HAP-1 (cell line): ENCODE data around the gene TADA2A.

Experiments
- DNase-seq, 2 experiments: peaks; one replicate each; pipeline ENCODE4 v3.0.0-alpha.2; 2016 to 2020; ENCODE audit warnings: low spot score in 2 of 2
- H3K27me3 ChIP-seq: fragments of 250-450 bp; sonication (Bioruptor Pico); 2 replicates; pipeline ENCODE4 v1.5.1; 2020; ENCODE audit warnings: low read depth, mild to moderate bottlenecking, moderate library complexity
- H3K36me3 ChIP-seq: fragments of 250-450 bp; sonication (Bioruptor Pico); replicated peaks from 2 replicates; pipeline ENCODE4 v1.5.1; 2020; ENCODE audit warnings: mild to moderate bottlenecking
- H3K4me1 ChIP-seq: fragments of 250-450 bp; sonication (Bioruptor Pico); 2 replicates; pipeline ENCODE4 v1.5.1; 2020; ENCODE audit warnings: mild to moderate bottlenecking
- H3K4me3 ChIP-seq: fragments of 250-450 bp; sonication (Bioruptor Pico); 2 replicates; pipeline ENCODE4 v1.5.1; 2020; ENCODE audit warnings: mild to moderate bottlenecking, moderate library complexity
- H3K9me3 ChIP-seq: fragments of 250-450 bp; sonication (Bioruptor Pico); 2 replicates; pipeline ENCODE4 v1.5.1; 2020; ENCODE audit warnings: mild to moderate bottlenecking, moderate library complexity
- in situ Hi-C: fragments of 300-500 bp; cut with MboI; formaldehyde crosslinking; loops from 3 replicates; pipeline ENCODE4 v1.14.3; 2020; ENCODE audit warnings: low sequenced_read_pairs, inconsistent platforms, mixed read lengths

TADA2A gene

DNA sequence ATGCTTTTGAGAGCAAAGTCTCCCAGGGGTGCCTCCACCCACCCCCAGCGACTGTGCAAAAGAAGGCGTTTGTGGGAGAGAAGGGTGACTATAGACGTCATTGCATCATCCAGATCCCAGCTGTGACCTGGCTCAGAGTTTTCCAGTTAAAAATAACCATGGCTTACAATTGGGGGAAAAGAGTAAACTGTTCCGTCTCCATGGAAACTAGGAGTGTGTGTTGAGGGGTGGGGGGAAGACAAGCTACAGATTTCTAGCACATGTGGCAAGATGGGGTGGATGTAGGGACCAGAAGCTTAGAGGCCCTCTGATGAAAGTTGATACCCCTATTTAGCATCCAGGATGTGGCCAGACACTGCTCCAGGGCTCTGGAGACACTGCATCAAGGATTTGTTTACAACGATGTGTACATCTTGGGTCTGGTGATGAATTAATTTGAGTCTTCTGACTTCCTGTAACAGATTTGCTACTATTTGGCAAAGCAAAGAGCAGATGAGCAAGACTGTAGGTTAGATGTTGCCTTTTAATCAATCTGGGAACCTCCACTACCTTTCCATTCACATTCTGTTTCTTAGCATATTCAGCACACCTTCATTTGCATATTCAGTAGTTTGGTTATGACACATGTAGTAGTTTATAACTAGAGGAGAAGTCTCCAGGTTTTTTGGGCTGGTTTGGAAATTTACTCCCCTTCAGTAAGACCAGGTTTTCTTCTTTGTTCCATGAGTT is 76.8 kb downstream of the TADA2A start:
- H3K4me3 ChIP-seq, result no peak overlapping the region
- in situ Hi-C loops, result no loop called here
- H3K36me3 ChIP-seq, result peaks cover 13% of the 10 kb centered on the region
- no peaks in the 10 kb centered on the region for H3K9me3 ChIP-seq
- no peaks in the 10 kb centered on the region for H3K27me3 ChIP-seq
- H3K4me1 ChIP-seq, result peaks cover 32% of the 10 kb centered on the region
- no peak for DNase-seq

DNA sequence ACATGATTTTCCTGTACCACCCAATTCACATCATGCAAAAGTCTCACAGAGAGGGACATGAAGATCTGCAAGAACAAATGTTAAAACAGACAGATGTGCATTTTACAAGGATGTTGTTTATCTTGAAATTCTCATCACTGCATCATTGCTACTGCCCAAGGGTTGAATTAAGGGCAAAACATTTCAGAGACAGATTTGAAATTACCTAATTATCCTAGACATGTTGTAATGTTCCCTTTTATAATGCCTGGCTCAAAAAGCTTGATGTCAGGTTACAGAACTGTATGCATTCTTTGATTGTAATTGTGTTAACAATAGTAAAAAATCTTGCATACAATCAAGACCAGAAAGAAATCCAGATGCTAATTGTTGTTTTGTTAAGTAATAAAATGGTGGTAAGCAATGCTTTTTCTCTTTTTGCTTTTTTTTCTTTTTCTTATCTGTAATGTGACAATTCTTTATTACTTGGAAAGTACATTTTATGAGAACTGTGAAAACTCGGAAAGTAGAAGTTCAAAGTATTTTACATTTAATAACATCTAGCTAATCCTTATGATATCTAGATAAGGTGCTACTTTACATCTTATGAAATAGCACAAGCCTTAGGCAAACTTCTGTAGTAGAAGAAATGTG is 79.4 kb downstream of the TADA2A start:
- Histone ChIP-seq H3K27me3 (no peaks in the 10 kb centered on the region), H3K4me1 (peaks cover 35% of the 10 kb centered on the region), H3K4me3 (no peak overlapping the region), H3K36me3 (no peaks in the 10 kb centered on the region), H3K9me3 (no peaks in the 10 kb centered on the region)
- DNase-seq, result no peak
- in situ Hi-C loops, result no loop called here

DNA sequence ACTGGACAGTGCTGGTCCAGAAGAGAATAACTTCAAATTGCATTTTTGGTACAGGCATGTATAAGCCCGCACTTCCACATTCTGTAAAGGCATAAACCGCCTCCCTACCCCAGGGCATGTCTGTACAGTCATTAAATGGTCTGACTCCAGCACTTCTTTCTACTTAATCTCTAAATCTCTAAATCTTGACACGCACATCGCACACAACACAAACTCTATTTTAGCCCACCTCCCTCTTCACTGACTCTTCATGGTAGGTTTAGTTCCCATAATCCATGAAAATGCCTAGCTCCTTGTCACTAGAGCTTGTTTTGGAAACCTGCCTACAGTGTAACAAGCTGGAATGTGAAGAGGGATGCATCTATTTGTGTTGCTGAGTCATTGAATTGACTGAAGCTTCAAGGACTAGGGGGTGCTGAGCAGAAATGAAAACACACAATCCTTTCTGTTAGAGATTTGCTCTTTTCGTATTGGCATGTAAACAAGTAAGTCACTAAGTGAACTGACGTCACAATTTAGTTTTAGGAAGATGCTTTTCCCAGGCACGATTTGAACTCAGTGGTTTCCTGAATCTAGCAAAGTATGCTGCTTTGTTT is 81.4 kb downstream of the TADA2A start:
- H3K4me1 ChIP-seq, result peaks cover 43% of the 10 kb centered on the region
- no peaks in the 10 kb centered on the region for H3K36me3 ChIP-seq
- no peaks in the 10 kb centered on the region for H3K9me3 ChIP-seq
- H3K27me3 ChIP-seq, result no peaks in the 10 kb centered on the region
- in situ Hi-C loops, result no loop called here
- DNase-seq, result peak; percentile 74 to 93
- peak overlapping the region; percentile 58 for H3K4me3 ChIP-seq

DNA sequence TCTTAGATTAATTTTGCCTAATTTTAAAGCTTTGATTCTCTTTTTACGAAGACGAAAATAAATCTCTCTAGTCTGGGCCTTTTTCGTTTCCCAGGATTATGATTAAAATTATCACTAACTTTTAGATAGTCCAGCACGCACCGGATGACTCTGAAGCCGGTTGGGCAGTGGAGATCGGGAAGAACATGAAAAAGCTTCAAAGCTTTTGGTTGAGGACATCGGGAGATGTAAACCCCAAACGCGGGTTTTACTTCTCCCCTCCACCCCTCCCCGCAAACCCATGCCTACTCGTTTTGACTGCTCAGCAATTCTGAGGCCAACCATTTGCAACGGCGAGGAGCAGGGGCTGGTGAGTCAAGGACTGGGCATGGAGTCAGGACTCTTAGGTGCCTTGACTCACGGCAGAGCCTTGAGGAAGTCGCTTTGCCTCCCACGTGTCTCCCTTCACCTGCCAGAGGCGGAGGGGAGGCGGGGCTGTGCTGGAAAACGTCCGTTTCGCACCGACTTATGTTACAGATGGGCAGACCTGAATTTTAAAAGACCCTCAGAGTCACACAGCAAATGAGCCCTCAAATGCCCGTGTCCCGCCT is 82.0 kb downstream of the TADA2A start:
- in situ Hi-C loops, result no loop called here

DNA sequence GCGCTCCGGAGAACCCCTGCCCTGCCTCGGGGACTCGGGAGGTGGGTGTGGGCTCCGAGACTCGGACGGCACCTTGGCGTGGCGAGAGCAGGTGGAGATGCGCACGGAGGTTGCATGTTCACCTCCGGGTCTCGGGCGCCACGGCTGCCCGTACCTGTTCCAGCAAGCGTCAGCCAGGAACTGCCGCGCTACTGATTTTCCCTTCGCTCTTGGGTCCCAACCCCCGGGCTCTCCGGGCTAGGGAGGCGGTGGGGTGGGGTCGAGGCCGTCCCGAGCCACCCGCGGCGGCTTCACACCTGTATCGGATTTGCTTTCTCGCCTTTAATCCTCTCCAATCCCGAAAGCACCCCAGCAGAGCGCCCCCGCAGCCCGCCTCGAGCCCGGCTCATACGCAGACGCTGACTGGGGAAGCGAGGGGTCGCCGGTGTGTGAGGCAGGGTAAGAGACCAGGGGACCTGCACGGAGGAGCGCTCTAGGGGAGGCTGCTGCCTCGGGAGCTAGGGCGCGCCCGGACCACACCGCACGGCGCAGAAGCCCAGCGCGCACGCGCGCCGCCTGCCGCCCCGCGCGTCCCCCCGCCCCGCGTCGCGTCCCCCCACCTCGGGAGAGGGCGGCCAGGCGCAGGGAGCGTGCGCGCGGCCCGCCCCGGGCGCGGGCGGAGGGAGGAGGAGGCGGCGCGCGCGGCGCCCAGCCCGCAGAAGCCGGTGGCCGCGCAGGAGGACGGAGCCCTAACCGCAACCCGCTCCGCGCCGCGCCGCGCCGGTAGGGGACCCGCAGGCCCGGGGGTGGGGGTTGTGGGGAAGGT is 82.7 kb downstream of the TADA2A start, which contains the start of gene DUSP14:
Gene DUSP14 (plus strand): TSS at position 695 of the 805 bp plus-strand sequence. CDS start 22,382 bp downstream, outside the sequence.
- H3K36me3 ChIP-seq, result no peaks in the 10 kb centered on the region
- DNase-seq, result peak; percentile 81 to 89
- peak within 1 kb of the TSS; percentile 58 for H3K4me3 ChIP-seq
- no peaks in the 10 kb centered on the region for H3K9me3 ChIP-seq
- in situ Hi-C loops, result no loop called here
- no peaks in the 10 kb centered on the region for H3K27me3 ChIP-seq
- peaks cover 39% of the 10 kb centered on the region for H3K4me1 ChIP-seq

More for the DNA sequence above, 82.0 kb downstream of the TADA2A start:
- H3K4me3 ChIP-seq, result peak overlapping the region; percentile 58
- peak; percentile 32 to 72 for DNase-seq
- no peaks in the 10 kb centered on the region for H3K36me3 ChIP-seq
- no peaks in the 10 kb centered on the region for H3K27me3 ChIP-seq
- H3K4me1 ChIP-seq, result peaks cover 37% of the 10 kb centered on the region
- H3K9me3 ChIP-seq, result no peaks in the 10 kb centered on the region

DNA sequence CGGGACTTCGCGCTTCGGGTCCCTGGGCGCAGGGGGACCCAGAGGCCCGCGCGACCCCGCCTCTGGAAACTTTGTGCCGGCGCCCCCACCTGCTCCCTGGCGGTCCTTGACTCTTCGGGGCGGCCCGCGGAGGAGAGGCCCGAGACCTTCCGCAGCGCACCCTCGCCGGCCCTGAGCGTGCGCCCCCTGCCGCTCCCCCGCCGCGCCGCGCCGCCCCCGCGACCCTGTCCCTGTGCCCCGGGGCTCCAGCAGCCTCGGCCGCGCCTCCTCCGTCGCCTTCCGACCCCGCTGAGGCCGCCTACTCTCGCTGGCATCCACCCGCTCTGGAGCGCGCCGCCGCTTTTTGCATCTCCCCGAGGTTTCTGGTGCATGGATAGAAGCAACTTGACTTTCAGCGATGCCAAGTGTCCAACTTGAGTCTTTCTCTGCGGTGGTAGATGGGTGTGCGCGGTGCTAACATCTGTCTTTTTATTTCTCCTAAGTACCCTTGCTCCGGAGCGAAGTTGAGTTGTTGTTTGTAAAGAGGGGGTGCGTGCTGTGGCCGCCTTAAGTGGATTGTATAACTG is 83.4 kb downstream of the TADA2A start:
- in situ Hi-C loops, result no loop called here
- Histone ChIP-seq H3K4me1 (peaks cover 46% of the 10 kb centered on the region), H3K27me3 (no peaks in the 10 kb centered on the region), H3K9me3 (no peaks in the 10 kb centered on the region), H3K4me3 (peak overlapping the region; percentile 56), H3K36me3 (no peaks in the 10 kb centered on the region)
- DNase-seq, result peak; percentile 52 to 84

DNA sequence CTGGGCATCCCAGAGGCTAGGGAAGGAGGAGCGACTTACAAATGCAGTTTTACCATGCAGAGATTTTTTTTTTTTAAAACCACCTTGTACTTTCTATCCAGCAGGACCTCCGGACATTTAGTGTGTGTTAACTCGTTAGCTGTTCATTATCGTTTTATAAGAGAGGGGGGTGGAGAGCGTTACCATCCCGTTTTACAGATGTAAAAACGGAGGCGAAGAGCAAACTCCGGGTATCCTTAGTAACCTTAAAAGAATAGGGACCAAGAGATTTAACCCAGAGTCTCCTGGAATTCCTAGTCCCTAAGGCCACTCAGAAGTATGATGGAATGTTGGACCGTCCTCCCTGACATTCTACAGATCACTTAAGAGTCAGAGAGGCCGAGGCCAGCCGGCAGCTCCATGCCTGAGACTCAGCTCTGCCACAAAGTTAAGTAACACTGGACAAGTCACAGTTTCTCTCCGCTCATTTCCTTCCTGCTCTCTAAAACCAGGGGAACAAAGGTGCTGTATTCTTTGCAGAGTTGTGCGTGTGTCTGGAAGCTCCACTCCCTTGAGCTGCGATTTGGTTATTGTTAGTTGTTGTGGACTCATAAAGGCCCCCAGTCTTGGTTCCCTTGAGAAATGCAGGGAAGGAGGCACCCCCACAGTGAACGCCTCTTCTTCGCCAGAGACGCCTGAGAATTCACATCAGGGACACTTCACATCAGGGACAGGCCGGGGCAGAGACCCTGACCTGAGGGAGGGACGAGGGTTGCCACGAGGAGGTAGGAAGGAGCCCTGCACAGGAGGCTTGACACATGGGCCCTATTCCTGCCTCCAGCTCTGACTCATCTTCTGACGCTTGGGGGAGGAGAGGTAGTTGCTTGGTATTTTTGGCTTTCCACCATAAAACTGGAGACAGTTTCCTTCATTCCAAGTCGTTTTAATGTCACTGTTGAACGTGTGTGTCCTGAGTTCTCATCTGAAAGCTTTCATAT is 84.2 kb downstream of the TADA2A start:
- Histone ChIP-seq H3K4me1 (peaks cover 46% of the 10 kb centered on the region), H3K9me3 (no peaks in the 10 kb centered on the region), H3K4me3 (peak overlapping the region; percentile 56), H3K27me3 (no peaks in the 10 kb centered on the region), H3K36me3 (no peaks in the 10 kb centered on the region)
- peak; percentile 77 to 79 for DNase-seq
- in situ Hi-C loops, result no loop called here

DNA sequence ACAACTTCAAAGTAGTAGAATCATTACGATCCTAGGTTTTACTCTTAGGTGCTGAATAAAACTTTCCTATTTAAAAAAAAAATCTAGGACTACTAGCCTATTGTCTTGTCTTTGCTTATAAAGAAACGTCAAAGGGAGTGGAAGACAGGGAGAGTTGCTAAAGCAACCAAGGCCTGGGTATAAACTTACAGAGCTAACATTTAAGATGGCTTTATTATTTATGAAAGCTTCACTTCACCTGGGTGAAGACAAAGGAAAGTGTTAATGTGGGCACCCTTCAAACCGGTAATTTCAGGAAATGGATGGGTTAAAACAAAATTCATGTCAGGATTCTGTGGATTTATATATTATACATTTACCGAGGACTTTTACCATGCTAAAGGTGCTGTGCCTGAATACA is 85.5 kb downstream of the TADA2A start:
- H3K9me3 ChIP-seq, result no peaks in the 10 kb centered on the region
- H3K36me3 ChIP-seq, result no peaks in the 10 kb centered on the region
- DNase-seq, result peak in 1 of 2 experiments; percentile 34
- no peaks in the 10 kb centered on the region for H3K27me3 ChIP-seq
- H3K4me3 ChIP-seq, result peak overlapping the region; percentile 56
- in situ Hi-C loops, result no loop called here
- H3K4me1 ChIP-seq, result peaks cover 39% of the 10 kb centered on the region

DNA sequence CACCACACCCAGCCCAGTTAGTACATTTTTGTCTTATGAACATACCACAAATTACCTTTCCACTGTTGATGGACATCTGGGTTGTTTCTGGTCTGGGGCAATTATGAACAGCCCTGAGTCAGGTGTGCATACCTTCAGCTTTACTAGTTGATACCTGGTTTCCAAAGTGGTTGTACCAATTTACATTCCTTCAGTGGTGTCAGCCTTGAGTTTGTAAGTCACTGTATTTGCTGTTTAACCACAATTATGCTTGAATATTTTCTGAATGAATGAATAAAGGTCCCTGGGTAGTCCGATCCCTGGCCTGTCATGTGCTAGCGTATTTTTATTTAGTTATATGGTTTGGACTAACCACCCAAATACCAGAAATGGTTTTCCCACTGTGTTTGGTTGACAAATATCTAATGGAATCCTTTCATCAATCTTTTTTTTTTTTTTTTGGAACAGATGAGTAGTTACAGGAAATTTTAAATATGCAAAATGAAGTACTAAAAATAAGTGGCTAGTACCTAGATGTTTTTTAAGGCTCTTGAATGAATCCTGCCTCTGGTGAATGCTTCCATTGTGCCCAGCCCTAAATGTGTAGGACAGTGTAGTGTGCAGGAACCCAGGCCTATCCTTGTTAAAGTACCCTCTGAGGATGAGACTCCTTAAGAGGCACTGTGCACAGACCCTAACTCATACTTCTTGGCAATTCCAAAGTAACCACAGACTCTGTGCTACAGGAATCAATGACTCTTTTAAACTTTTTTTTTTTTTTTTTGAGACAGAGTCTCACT is 86.8 kb downstream of the TADA2A start:
- no peak overlapping the region for H3K4me3 ChIP-seq
- H3K27me3 ChIP-seq, result no peaks in the 10 kb centered on the region
- no peaks in the 10 kb centered on the region for H3K36me3 ChIP-seq
- H3K9me3 ChIP-seq, result no peaks in the 10 kb centered on the region
- in situ Hi-C loops, result no loop called here
- peaks cover 28% of the 10 kb centered on the region for H3K4me1 ChIP-seq
- no peak for DNase-seq

DNA sequence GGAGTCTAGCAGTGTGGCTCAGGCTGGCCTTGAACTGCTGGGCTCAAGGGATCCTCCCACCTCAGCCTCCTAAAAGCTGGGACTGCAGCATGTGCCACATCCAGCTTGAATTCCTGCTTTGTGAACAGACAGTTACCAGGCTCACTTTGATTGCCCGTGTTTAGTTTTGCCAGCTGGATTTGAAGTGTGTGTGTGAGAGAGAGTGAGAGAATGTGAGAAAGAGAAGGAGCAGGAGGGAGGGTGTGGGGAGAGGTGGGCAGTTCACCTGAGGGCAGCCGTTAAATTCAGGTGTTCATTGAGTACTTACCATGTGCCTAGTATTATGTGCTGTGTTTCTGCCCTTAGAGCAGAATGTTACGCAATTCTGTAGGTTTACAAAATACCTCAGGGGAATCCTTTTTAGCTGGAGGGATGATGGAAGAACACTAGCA is 87.7 kb downstream of the TADA2A start:
- H3K27me3 ChIP-seq, result no peaks in the 10 kb centered on the region
- no peak for DNase-seq
- H3K4me1 ChIP-seq, result peaks cover 25% of the 10 kb centered on the region
- H3K4me3 ChIP-seq, result no peak overlapping the region
- H3K36me3 ChIP-seq, result no peaks in the 10 kb centered on the region
- in situ Hi-C loops, result no loop called here
- H3K9me3 ChIP-seq, result no peaks in the 10 kb centered on the region

DNA sequence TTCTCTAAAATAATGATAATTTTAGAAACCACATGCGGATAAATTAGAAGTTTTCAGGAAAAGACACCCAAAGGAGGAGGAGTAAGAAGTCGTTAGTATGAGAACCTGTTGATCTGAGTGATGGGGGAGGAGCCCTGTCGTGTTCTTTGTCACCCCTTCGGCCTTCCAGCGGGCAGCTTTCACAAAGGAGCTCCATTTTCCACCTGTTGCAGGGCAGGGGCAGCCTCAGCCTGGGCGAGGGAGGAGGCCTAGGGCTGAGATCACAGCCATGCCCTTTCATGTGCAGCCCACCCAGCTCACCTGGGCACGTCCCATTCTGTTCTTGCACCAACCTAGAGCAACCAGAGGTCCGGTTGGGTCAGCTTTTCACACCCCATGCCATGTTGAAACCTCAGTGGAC is 88.3 kb downstream of the TADA2A start:
- in situ Hi-C loops, result no loop called here
- H3K36me3 ChIP-seq, result no peaks in the 10 kb centered on the region
- no peak overlapping the region for H3K4me3 ChIP-seq
- no peaks in the 10 kb centered on the region for H3K27me3 ChIP-seq
- H3K4me1 ChIP-seq, result peaks cover 25% of the 10 kb centered on the region
- no peaks in the 10 kb centered on the region for H3K9me3 ChIP-seq
- DNase-seq, result peak; percentile 37 to 71
